ENCODE results near the gene PCNT. TPM values are rescaled to one million over a fixed set of nuclear protein-coding genes. Genes with fewer than 3 reads are reported as not detected.

PCNT gene
- total and polyA plus RNA-seq, 10 of the 15 experiments (the other 5 are each of a cell fraction or from before 2014, with no cell fraction given), result 2.9 to 39.6 (median 20.5) TPM

DNA sequence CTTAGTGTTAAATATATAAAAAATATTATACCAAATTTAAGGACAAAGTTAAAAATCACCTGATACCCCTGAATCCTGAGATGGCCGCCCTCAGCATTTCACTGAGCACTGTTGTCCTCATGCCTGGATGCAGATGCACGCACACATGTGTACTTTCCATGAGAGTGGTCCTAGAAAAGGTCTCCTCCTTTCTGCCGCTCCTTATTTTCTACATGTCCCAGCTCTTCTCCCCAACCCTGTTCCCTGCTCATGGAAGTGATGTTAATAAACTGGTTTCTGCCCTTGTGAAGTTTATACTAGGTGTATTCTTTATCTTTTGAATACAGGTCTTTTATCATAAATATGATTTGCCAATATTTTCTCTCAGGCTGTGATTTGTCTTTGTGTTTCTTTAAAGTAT, 167.6 kb downstream of the PCNT start:
- Histone ChIP-seq H3K27ac (ENCODE audit: control insufficient read depth, insufficient read depth) (no peak overlapping the region), H3K27me3 (replicated peaks in 1 of 2; ENCODE audit: control insufficient read depth in 2 of 2, insufficient read depth in 2 of 2, low read length in 1 of 2) (no peaks in the 10 kb centered on the region), H3K4me2 (ENCODE audit: control insufficient read depth, insufficient read depth) (no peak overlapping the region), H3K4me1 (ENCODE audit: control insufficient read depth, insufficient read depth, low read length) (no peaks in the 10 kb centered on the region), H3K9ac (ENCODE audit: control insufficient read depth, insufficient read depth, low read length) (no peak overlapping the region), H2AFZ (ENCODE audit: control insufficient read depth, low read depth, low read length) (no peak overlapping the region), H3K79me2 (ENCODE audit: control insufficient read depth, insufficient read depth, low read length) (no peaks in the 10 kb centered on the region), H4K20me1 (ENCODE audit: control insufficient read depth, insufficient read depth) (no peaks in the 10 kb centered on the region), H3K36me3 (ENCODE audit: control insufficient read depth in 2 of 2, insufficient read depth in 2 of 2, low read length in 1 of 2) (peaks cover 0 to 9% of the 10 kb centered on the region in 2 experiments), H3K4me3 (no peak overlapping the region), H3K9me3 (replicated peaks; ENCODE audit: control insufficient read depth, insufficient read depth, low read length) (no peaks in the 10 kb centered on the region; the same call in 2 of the 3 replicates)
- CTCF ChIA-PET, result no interaction called here
- SMC1A ChIA-PET (ENCODE audit: uncharacterized antibody, unreplicated experiment), result no interaction called here
- FAIRE-seq (no peak), ATAC-seq (no peak), DNase-seq (ENCODE audit: low read depth, low spot score) (no peak)
- in situ Hi-C loops (cut with MboI) (no loop called here), intact Hi-C loops (cut with micrococcal nuclease; ENCODE audit: unreplicated experiment) (no loop called here)
- POLR2A ChIA-PET, result no interaction called here
- RAD21 ChIA-PET (ENCODE audit: unreplicated experiment), result no interaction called here
- WGBS (ENCODE audit: insufficient coverage, insufficient replicate concordance, low lambda C conversion rate, missing lambda C conversion rate), result 96% methylated on average over 3 of the region's 3 CpGs
- no TSS peak for BruUV-seq (replicated peaks)
- no peak for TF ChIP-seq CBX5 (IDR thresholded peaks at IDR 0.05; ENCODE audit: low read depth)
- TF ChIP-seq HDAC2 (IDR thresholded peaks at IDR 0.05), result no peak
- TF ChIP-seq, protein P1, sequence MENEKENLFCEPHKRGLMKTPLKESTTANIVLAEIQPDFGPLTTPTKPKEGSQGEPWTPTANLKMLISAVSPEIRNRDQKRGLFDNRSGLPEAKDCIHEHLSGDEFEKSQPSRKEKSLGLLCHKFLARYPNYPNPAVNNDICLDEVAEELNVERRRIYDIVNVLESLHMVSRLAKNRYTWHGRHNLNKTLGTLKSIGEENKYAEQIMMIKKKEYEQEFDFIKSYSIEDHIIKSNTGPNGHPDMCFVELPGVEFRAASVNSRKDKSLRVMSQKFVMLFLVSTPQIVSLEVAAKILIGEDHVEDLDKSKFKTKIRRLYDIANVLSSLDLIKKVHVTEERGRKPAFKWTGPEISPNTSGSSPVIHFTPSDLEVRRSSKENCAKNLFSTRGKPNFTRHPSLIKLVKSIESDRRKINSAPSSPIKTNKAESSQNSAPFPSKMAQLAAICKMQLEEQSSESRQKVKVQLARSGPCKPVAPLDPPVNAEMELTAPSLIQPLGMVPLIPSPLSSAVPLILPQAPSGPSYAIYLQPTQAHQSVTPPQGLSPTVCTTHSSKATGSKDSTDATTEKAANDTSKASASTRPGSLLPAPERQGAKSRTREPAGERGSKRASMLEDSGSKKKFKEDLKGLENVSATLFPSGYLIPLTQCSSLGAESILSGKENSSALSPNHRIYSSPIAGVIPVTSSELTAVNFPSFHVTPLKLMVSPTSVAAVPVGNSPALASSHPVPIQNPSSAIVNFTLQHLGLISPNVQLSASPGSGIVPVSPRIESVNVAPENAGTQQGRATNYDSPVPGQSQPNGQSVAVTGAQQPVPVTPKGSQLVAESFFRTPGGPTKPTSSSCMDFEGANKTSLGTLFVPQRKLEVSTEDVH (IDR thresholded peaks at IDR 0.05; ENCODE audit: low read depth, partially characterized antibody), result no peak
- TF ChIP-seq IRF4 (IDR thresholded peaks at IDR 0.05; ENCODE audit: low read depth, low read length), result no peak
- no peak for TF ChIP-seq SMAD5 (IDR thresholded peaks at IDR 0.05; ENCODE audit: low read depth)
- TF ChIP-seq NR2C1 (IDR thresholded peaks at IDR 0.05), result no peak
- TF ChIP-seq, protein P2, sequence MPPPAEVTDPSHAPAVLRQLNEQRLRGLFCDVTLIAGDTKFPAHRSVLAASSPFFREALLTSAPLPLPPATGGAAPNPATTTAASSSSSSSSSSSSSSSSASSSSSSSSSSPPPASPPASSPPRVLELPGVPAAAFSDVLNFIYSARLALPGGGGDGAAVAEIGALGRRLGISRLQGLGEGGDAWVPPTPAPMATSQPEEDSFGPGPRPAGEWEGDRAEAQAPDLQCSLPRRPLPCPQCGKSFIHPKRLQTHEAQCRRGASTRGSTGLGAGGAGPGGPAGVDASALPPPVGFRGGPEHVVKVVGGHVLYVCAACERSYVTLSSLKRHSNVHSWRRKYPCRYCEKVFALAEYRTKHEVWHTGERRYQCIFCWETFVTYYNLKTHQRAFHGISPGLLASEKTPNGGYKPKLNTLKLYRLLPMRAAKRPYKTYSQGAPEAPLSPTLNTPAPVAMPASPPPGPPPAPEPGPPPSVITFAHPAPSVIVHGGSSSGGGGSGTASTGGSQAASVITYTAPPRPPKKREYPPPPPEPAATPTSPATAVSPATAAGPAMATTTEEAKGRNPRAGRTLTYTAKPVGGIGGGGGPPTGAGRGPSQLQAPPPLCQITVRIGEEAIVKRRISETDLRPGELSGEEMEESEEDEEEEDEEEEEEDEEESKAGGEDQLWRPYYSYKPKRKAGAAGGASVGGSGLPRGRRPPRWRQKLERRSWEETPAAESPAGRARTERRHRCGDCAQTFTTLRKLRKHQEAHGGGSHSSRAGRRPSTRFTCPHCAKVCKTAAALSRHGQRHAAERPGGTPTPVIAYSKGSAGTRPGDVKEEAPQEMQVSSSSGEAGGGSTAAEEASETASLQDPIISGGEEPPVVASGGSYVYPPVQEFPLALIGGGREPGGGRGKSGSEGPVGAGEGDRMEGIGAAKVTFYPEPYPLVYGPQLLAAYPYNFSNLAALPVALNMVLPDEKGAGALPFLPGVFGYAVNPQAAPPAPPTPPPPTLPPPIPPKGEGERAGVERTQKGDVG (CRISPR knock-in tag; IDR thresholded peaks at IDR 0.05), result no peak
- no peak for TF ChIP-seq SMAD1 (IDR thresholded peaks at IDR 0.05; ENCODE audit: low read depth, partially characterized antibody)
- no peak for TF ChIP-seq YY1 (IDR thresholded peaks at IDR 0.05; ENCODE audit: low read depth, low read length)
- TF ChIP-seq BCL11A (IDR thresholded peaks at IDR 0.05; ENCODE audit: low read depth, low read length), result no peak
- TF ChIP-seq, protein P3, sequence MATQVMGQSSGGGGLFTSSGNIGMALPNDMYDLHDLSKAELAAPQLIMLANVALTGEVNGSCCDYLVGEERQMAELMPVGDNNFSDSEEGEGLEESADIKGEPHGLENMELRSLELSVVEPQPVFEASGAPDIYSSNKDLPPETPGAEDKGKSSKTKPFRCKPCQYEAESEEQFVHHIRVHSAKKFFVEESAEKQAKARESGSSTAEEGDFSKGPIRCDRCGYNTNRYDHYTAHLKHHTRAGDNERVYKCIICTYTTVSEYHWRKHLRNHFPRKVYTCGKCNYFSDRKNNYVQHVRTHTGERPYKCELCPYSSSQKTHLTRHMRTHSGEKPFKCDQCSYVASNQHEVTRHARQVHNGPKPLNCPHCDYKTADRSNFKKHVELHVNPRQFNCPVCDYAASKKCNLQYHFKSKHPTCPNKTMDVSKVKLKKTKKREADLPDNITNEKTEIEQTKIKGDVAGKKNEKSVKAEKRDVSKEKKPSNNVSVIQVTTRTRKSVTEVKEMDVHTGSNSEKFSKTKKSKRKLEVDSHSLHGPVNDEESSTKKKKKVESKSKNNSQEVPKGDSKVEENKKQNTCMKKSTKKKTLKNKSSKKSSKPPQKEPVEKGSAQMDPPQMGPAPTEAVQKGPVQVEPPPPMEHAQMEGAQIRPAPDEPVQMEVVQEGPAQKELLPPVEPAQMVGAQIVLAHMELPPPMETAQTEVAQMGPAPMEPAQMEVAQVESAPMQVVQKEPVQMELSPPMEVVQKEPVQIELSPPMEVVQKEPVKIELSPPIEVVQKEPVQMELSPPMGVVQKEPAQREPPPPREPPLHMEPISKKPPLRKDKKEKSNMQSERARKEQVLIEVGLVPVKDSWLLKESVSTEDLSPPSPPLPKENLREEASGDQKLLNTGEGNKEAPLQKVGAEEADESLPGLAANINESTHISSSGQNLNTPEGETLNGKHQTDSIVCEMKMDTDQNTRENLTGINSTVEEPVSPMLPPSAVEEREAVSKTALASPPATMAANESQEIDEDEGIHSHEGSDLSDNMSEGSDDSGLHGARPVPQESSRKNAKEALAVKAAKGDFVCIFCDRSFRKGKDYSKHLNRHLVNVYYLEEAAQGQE (IDR thresholded peaks at IDR 0.05; ENCODE audit: low read depth, low read length), result no peak
